LNCAP (cell line): ENCODE measurements around the gene PEX12.

ENCODE experiments used
- TF ChIP-seq, protein P1 (sequence below): fragments of 450-650 bp; IDR thresholded peaks from 2 replicates; pipeline ENCODE4 v1.5.1; 2017; ENCODE audit warnings: mild to moderate bottlenecking

The PEX12 gene

DNA sequence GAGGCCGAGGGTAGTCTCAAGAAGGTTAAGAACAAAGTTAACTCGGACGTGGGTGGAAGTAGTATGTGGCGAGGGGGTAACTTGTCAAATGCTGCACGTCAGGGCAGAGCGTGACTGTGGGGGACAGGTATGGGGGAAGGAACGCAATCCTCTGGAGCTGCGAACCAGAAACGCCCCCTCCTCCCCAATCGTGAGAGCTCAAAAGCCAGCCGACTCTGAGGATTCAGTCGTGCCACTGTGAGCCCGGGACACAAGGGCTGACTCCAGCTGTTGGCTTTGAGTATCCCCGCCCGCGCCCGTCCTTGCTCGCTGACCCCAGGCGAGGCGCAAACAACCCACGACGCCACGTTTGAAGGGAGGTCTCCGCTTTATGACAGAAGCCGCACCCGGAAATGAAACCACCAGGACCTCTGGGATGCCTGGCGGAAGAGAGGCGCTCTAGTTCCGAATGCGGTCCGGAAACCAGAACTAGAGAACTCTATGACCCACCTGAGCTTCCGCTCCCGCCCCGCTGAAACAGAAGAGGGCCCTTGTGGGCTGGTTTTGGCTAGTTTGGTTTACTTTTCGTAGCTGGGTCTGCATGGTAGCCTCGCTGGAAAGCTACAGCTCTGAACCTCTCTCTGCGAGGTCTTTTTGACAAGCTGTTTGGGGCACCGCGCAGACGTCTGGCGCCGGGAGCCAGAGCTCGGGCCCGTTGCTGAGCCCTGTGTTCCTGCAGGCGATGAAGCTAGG, at the start of gene PEX12:
PEX12 (minus strand) TSS at position 375 of the 732 bp plus-strand sequence. CDS start 550 bp downstream, outside the sequence.
- TF ChIP-seq, protein P1, sequence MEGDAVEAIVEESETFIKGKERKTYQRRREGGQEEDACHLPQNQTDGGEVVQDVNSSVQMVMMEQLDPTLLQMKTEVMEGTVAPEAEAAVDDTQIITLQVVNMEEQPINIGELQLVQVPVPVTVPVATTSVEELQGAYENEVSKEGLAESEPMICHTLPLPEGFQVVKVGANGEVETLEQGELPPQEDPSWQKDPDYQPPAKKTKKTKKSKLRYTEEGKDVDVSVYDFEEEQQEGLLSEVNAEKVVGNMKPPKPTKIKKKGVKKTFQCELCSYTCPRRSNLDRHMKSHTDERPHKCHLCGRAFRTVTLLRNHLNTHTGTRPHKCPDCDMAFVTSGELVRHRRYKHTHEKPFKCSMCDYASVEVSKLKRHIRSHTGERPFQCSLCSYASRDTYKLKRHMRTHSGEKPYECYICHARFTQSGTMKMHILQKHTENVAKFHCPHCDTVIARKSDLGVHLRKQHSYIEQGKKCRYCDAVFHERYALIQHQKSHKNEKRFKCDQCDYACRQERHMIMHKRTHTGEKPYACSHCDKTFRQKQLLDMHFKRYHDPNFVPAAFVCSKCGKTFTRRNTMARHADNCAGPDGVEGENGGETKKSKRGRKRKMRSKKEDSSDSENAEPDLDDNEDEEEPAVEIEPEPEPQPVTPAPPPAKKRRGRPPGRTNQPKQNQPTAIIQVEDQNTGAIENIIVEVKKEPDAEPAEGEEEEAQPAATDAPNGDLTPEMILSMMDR: no peak

DNA sequence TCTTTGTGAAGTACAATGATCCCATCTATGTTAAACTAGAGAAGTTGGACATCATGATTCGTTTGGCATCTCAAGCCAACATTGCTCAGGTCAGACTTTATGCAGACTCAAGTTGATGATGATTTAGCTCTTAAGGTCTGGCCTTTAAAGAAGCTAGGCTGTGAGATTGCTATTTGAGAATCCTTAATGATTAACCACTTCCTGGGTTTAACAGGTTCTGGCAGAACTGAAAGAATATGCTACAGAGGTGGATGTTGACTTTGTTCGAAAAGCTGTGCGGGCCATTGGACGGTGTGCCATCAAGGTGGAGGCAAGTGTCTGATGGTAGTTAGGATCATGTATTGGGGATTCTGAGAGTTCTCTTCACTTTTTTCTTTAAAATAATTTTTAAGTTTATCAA, 49.0 kb upstream of the PEX12 start:
- TF ChIP-seq, protein P1: no peak

DNA sequence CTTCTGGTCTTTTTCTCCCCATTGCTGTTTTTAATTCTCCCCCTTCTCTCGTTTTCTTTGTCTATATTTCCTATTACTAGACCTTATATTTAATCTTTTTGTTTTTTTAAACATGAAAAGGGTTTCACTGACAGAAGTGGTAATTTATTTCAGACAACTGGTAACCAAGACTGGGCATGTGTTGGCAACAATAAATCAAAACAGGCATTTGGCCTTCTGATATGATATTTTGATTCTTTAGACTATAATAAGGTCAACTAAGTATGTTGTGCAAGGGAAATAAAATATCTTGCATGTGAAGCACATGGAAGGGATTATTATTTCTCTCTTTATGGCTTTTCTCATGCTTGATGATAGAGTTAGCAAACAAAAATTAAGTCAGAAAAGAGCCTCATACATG, 43.4 kb upstream of the PEX12 start:
- TF ChIP-seq, protein P1: no peak

DNA sequence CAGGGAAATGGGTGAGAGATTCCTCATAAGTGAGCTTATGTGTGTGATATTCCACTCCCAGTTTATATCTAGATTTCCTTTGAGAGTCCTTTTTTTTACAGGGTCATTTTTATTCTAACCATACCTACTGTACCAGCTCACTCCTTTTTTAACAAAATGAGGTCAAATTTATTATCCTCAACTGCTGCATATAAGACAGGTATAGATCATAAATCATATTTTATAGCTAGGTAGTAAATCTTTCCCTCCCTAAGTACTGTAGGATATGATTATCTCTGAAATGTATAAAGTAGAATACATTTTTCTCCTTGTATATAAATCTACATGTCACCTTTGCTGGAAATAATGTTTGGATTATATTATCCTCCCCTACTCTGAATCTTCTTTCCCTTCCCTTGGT, 40.3 kb upstream of the PEX12 start:
- TF ChIP-seq, protein P1: no peak

DNA sequence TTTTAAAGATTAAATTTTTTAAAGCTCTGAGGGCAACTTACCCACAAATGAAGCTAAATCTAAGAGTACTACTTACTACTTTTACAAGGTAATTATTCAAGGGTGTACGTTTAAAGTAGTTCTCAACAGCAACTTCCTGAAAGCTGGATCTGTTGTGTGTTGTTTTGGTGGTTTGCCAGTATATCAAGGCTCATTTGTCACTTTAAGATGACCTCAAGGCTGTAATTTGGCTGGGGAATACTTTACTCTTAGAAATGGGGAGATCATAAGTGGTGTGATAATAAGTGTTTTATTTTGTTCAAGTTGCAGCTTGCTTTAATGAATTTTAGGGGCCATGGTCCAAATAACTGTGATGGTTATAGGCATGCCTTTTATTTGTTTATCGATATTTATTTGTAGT, 39.1 kb upstream of the PEX12 start:
- TF ChIP-seq, protein P1: no peak

DNA sequence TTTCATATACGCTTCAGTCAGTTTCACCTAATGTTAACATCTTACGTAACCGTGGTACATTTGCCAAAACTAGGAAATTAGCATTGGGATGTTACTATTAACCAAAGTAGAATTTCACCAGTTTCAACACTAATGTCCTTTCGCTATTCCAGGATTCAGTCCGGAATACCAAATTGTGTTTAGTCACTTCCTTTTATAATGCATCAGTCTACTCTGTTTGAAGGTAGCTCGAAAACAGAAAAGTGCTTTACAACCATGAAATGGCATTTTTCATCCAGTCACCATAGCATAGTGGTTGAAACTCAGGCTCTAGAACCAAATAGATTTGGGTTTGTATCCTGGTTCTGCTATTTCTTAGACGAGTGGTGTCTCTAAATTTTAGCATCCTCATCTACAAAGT, 38.2 kb upstream of the PEX12 start:
- TF ChIP-seq, protein P1: no peak

DNA sequence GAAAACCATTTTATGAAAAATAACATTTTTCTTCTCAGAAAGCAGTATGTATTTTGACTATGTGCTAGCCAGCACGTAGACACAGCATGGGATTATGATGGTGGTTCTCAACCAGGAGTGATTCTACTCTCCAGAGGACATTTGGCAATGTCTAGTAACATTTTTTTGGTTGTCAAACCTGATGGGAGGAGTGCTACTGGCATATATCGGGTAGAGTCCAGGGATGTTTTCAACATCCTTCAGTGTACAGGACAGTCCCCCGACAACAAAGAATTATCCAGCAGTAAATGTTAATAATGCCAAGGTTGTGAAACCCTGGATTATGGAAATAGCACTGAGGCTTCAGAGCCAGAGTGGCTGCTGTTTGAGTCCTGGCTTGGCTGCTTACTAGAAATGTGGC, 36.4 kb upstream of the PEX12 start:
- TF ChIP-seq, protein P1: no peak
